Keratinocyte (primary cell): Measurements from ENCODE around the gene APCDD1L. TPM values are rescaled to one million over a fixed set of nuclear protein-coding genes. Genes with fewer than 3 reads are reported as not detected.

Experiments
- DNase-seq: peaks from one replicate; pipeline ENCODE4 v3.0.0-alpha.2; 2011; ENCODE audit warnings: low read depth, missing footprints, low spot score
- FAIRE-seq: peaks from 2 replicates; lab custom pipeline; 2011; peaks lifted over from hg19 to GRCh38; lab: Jason Lieb, UNC
- H2AFZ ChIP-seq: 2 replicates; pipeline ENCODE4 v1.6.0; 2012; ENCODE audit warnings: low read length, control low read depth, inconsistent platforms; ENCODE audit not compliant: control insufficient read depth
- H3K27ac ChIP-seq: 2 replicates; pipeline ENCODE4 v1.5.1; 2011; ENCODE audit warnings: low read length; ENCODE audit not compliant: control insufficient read depth, insufficient read depth
- H3K27me3 ChIP-seq: 3 replicates; pipeline ENCODE4 v1.6.0; 2011; ENCODE audit warnings: low read length; ENCODE audit not compliant: control insufficient read depth, insufficient read depth; ENCODE audit errors: extremely low read depth
- H3K36me3 ChIP-seq, 2 experiments: 2 replicates in 1 of 2; 3 replicates in 1 of 2; pipeline ENCODE4 v1.5.1; 2011; ENCODE audit warnings: low read length in 2 of 2, mild to moderate bottlenecking in 1 of 2; ENCODE audit not compliant: control insufficient read depth in 2 of 2, insufficient read depth in 2 of 2; ENCODE audit errors: extremely low read depth in 1 of 2
- H3K4me1 ChIP-seq: 3 replicates; pipeline ENCODE4 v1.5.1; 2011; ENCODE audit warnings: low read length; ENCODE audit not compliant: control insufficient read depth, insufficient read depth; ENCODE audit errors: extremely low read depth
- H3K4me2 ChIP-seq: 3 replicates; pipeline ENCODE4 v1.6.0; 2011; ENCODE audit warnings: low read depth, low read length; ENCODE audit not compliant: control insufficient read depth, insufficient read depth; ENCODE audit errors: extremely low read depth
- H3K4me3 ChIP-seq, 3 experiments: fragments of 200-600 bp in 1 of 3; sonication (generic) in 1 of 3; 2 replicates in 2 of 3; 3 replicates in 1 of 3; pipeline ENCODE4 v1.5.1; 2011 to 2016; ENCODE audit warnings: low read length in 3 of 3, mild to moderate bottlenecking in 3 of 3, control low read depth in 2 of 3, inconsistent platforms in 1 of 3, low read depth in 1 of 3, mixed read lengths in 1 of 3, mixed run types in 1 of 3, moderate library complexity in 1 of 3; ENCODE audit not compliant: control insufficient read depth in 2 of 3, insufficient read depth in 2 of 3; ENCODE audit errors: extremely low read depth in 1 of 3
- H3K79me2 ChIP-seq: 2 replicates; pipeline ENCODE4 v1.6.0; 2012; ENCODE audit warnings: low read length; ENCODE audit not compliant: control insufficient read depth, insufficient read depth
- H3K9ac ChIP-seq: 3 replicates; pipeline ENCODE4 v1.6.0; 2011; ENCODE audit warnings: low read length; ENCODE audit not compliant: control insufficient read depth, insufficient read depth; ENCODE audit errors: extremely low read depth
- H3K9me1 ChIP-seq: 3 replicates; pipeline ENCODE4 v1.6.0; 2011; ENCODE audit warnings: low read length; ENCODE audit not compliant: control insufficient read depth, insufficient read depth; ENCODE audit errors: extremely low read depth
- H3K9me3 ChIP-seq: 2 replicates; pipeline ENCODE4 v1.5.1; 2012; ENCODE audit warnings: low read depth, low read length; ENCODE audit not compliant: control insufficient read depth
- H4K20me1 ChIP-seq: 3 replicates; pipeline ENCODE4 v1.6.0; 2011; ENCODE audit warnings: low read length; ENCODE audit not compliant: control insufficient read depth, insufficient read depth; ENCODE audit errors: extremely low read depth
- CTCF ChIP-seq, 3 experiments: IDR thresholded peaks in 1 of 3; conservative IDR thresholded peaks in 1 of 3; optimal IDR thresholded peaks in 1 of 3; 2 replicates in 2 of 3; 3 replicates in 1 of 3; pipeline versions ENCODE3 to v1.5.1; 2011; ENCODE audit warnings: low read length in 3 of 3, mild to moderate bottlenecking in 3 of 3, moderate library complexity in 2 of 3, control low read depth in 1 of 3, inconsistent platforms in 1 of 3; ENCODE audit not compliant: insufficient read depth in 2 of 3; ENCODE audit errors: extremely low read depth in 1 of 3
- EZH2 ChIP-seq: IDR thresholded peaks from one replicate; pipeline ENCODE4 v1.6.1; 2012; ENCODE audit warnings: inconsistent platforms, mild to moderate bottlenecking, low read length, moderate library complexity
- dilution Hi-C: fragments of 300-500 bp; cut with MboI; formaldehyde crosslinking; loops from one replicate; pipeline ENCODE4 v1.7.0; 2020; ENCODE audit warnings: low sequenced_read_pairs; ENCODE audit not compliant: extremely low pct_ligation_motif_present
- polyA plus RNA-seq, 5 experiments: library from polyadenylated mRNA; depleted of rRNA in 3 of 5; stranded (reverse) in 3 of 5; stranded (forward) in 1 of 5; unstranded in 1 of 5; fragments of >200 nt; gene quantifications; 1 replicate in 1 of 5; 2 replicates in 3 of 5; 3 replicates in 1 of 5; pipeline versions ENCODE4 v1.2.1 to v1.2.3, GENCODE V29; 2011 to 2012; ENCODE audit warnings: missing spikeins in 2 of 5, low read depth in 1 of 5, low replicate concordance in 1 of 5

APCDD1L gene
- polyA plus RNA-seq, 1 donor (not counting 4 experiments of a cell fraction or from before 2014, with no cell fraction given), result 0.67 TPM

- DNase-seq (no peak), FAIRE-seq (no peak)
- H3K9me1 ChIP-seq, result no peaks in the 10 kb centered on the region
- H2AFZ ChIP-seq, result no peak overlapping the region
- H3K4me2 ChIP-seq, result no peak overlapping the region
- TF ChIP-seq EZH2 (no peak), CTCF (optimal IDR thresholded peaks at IDR 0.05 in 1 of 3, IDR thresholded peaks at IDR 0.05 in 1 of 3, conservative IDR thresholded peaks at IDR 0.05 in 1 of 3; ENCODE audit: extremely low read depth in 1 of 3, insufficient read depth in 2 of 3, low read length in 3 of 3) (no peak)
- H4K20me1 ChIP-seq, result peaks cover 4% of the 10 kb centered on the region
- H3K9me3 ChIP-seq, result no peaks in the 10 kb centered on the region
- H3K4me3 ChIP-seq, result no peak overlapping the region
- no peaks in the 10 kb centered on the region for H3K27me3 ChIP-seq
- dilution Hi-C loops, result no loop called here
- H3K79me2 ChIP-seq, result peaks cover 78% of the 10 kb centered on the region
- no peak overlapping the region for H3K27ac ChIP-seq
- H3K4me1 ChIP-seq, result peaks cover 8% of the 10 kb centered on the region
- peaks cover 6 to 11% of the 10 kb centered on the region in 2 experiments for H3K36me3 ChIP-seq
- H3K9ac ChIP-seq, result no peak overlapping the region
Observed at GRCh38 chr20:58434326-58434725, 80.9 kb downstream of the APCDD1L start.

- Histone ChIP-seq H2AFZ (no peak overlapping the region), H3K27me3 (no peaks in the 10 kb centered on the region), H3K79me2 (peaks cover 80% of the 10 kb centered on the region), H3K9ac (no peak overlapping the region), H3K4me1 (peaks cover 8% of the 10 kb centered on the region), H3K4me3 (no peak overlapping the region), H3K9me3 (no peaks in the 10 kb centered on the region), H4K20me1 (peaks cover 7% of the 10 kb centered on the region), H3K27ac (no peak overlapping the region), H3K9me1 (no peaks in the 10 kb centered on the region), H3K4me2 (no peak overlapping the region), H3K36me3 (peaks cover 4 to 10% of the 10 kb centered on the region in 2 experiments)
- DNase-seq, result no peak
- TF ChIP-seq CTCF (optimal IDR thresholded peaks at IDR 0.05 in 1 of 3, IDR thresholded peaks at IDR 0.05 in 1 of 3, conservative IDR thresholded peaks at IDR 0.05 in 1 of 3; ENCODE audit: extremely low read depth in 1 of 3, insufficient read depth in 2 of 3, low read length in 3 of 3) (no peak), EZH2 (no peak)
- dilution Hi-C loops, result no loop called here
- peak; percentile 32 for FAIRE-seq
Observed at GRCh38 chr20:58433759-58434158, 81.4 kb downstream of the APCDD1L start.
